Transverse colon (tissue), 3 donors: ENCODE data around the gene SLC25A13.

Experiments
- CTCF ChIP-seq, 5 experiments: fragments of 200-600 bp in 3 of 5; fragments of 450-650 bp in 2 of 5; sonication (generic) in 3 of 5; IDR thresholded peaks; 1 replicate in 2 of 5; 2 replicates in 3 of 5; pipeline ENCODE4 v1.5.1; 2016 to 2017; ENCODE audit warnings: antibody characterized with exemption in 5 of 5, inconsistent platforms in 3 of 5, mild to moderate bottlenecking in 2 of 5, moderate library complexity in 1 of 5
- EP300 ChIP-seq: sonication (generic); formaldehyde crosslinking; IDR thresholded peaks from one replicate; pipeline ENCODE4 v1.6.1; 2017; ENCODE audit warnings: antibody characterized with exemption, low read depth

GRCh38 chr7:96300986-96301385, 20.9 kb downstream of the SLC25A13 start:
- TF ChIP-seq CTCF (IDR thresholded peaks at IDR 0.05) (no peak), EP300 (no peak)
